ENCODE data around the gene BPGM.

The BPGM gene

GRCh38 chr7:134720091-134720935 lies 73.7 kb downstream of the BPGM start:
- no peak for DNase-seq (ENCODE audit: low read depth)

GRCh38 chr7:134721171-134721570 lies 74.5 kb downstream of the BPGM start:
- no peak for DNase-seq (ENCODE audit: low read depth)

GRCh38 chr7:134722786-134723322 lies 76.2 kb downstream of the BPGM start:
- no peak for DNase-seq (ENCODE audit: low read depth)

GRCh38 chr7:134723892-134724291 lies 77.2 kb downstream of the BPGM start:
- no peak for DNase-seq (ENCODE audit: low read depth)

- DNase-seq (ENCODE audit: low read depth): no peak
Observed at GRCh38 chr7:134724606-134725005, 78.0 kb downstream of the BPGM start.

GRCh38 chr7:134726581-134726980 lies 79.9 kb downstream of the BPGM start:
- no peak for DNase-seq (ENCODE audit: low read depth)

- DNase-seq (ENCODE audit: low read depth): no peak
Observed at GRCh38 chr7:134727711-134728110, 81.1 kb downstream of the BPGM start.

All from fibroblast of the conjunctiva (primary cell).